Hair follicle dermal papilla cell (primary cell): ENCODE results near the gene MMP23B. TPM values are rescaled to one million over a fixed set of nuclear protein-coding genes. Genes with fewer than 3 reads are reported as not detected.

Experiments
- total RNA-seq: library from RNA; depleted of rRNA; stranded (reverse); fragments of >200 nt; gene quantifications from 2 replicates; pipeline ENCODE4 v1.2.3, GENCODE V29; 2012

Gene MMP23B
- 0.24 and 0.49 TPM in 2 replicates for total RNA-seq

DNA sequence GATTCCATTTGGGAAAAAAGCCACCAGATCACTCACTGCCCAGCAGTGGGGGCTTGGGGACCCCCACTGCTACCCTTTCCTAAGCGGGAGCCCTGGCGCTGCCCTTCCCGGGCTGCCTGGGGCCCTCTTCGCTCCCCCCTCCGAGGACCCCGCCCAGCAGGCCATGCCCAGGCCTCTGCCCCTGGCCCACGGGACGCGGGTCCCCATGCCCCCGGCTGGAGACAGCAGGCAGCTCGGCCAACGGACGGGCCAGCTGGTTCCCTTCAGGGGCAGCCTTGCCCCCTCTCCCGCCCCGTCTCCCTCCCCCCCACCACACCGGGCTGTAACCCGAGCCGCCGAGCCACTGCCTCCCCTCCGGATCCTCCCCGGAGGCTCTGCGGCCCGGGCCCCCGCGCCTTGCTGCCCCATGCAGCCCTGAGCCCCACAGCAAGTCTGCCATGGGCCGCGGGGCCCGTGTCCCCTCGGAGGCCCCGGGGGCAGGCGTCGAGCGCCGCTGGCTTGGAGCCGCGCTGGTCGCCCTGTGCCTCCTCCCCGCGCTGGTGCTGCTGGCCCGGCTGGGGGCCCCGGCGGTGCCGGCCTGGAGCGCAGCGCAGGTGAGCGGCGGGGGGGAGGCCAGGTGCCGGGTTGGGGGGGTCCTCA is at the start of gene MMP23B:
MMP23B (plus strand) TSS at position 392 of the 639 bp plus-strand sequence; CDS start at position 438, 46 bp downstream.

GRCh38 chr1:1599935-1600860 is 31.8 kb upstream of the MMP23B start, which contains the start of gene FNDC10:
Gene FNDC10, minus strand, starts transcription at chr1:1600135. Its CDS starts 120 bp downstream, at chr1:1600015.

GRCh38 chr1:1615256-1616044 is 16.5 kb upstream of the MMP23B start, which contains the start of gene MIB2:
Gene MIB2, plus strand, starts transcription at chr1:1615500. Its CDS starts 7,953 bp downstream, at chr1:1623453.

DNA sequence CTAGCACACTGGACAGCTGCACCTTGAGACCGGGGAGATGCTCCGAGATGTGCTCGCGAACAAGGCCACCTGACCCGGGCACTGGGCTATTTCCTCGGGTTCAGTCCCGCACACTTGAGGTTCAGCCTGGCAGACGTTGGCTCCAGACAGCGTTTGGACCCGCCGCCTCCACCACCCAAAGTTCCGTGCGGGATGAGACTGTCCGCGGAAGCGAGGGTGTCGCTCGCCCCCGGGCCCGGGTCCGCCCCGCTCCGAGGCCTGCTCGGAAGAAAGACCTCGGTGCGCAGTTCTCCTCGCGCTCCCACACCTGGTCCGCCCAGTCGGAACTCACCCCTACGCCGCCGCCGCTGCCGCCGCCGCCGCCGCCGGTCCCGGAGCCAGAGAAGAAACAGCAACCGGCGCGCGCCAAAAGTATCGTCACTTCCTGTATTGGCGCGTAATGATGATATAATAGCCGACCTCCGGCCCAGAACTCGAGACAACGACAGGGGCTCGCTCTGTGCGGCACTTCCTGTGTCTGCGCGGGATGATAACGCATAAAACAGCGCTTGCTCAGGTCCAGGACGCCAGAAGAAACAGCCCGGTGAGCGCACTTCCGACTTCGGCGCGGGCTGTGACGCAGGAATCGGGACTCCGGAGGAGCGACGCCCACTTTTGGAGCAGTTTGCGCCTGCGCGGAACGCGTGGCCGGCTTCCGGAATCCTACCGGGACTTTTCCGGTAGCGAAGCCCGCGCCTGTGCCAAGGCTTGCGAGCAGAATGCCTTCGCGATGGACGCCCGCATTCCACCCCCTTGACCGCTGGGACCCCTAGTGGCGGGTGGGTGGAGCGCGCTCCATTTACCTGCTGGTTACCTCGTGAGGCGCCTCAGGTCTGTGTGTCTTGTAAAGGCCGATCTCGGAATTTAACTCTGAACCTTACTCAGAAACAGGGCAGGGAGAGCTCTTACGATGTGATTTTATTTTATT is 26.9 kb downstream of the MMP23B start, which contains the start of gene CDK11B:
CDK11B (minus strand) TSS at position 422 of the 967 bp plus-strand sequence. CDS start 1,519 bp downstream, outside the sequence.

Other genes starting within 250 kb of the MMP23B start
- gene CCNL2, start 232.8 kb upstream of the MMP23B start, total RNA-seq = 126 and 152 TPM in 2 replicates
- gene MRPL20, start 224.9 kb upstream of the MMP23B start, total RNA-seq = 47.4 and 54.9 TPM in 2 replicates
- 0.81 and 0.85 TPM in 2 replicates for gene ANKRD65, start 210.9 kb upstream of the MMP23B start, total RNA-seq
- 2.4 and 3.4 TPM in 2 replicates for gene VWA1, start 196.5 kb upstream of the MMP23B start, total RNA-seq
- under 0.01 TPM in 2 replicates for gene ATAD3C, start 182.5 kb upstream of the MMP23B start, total RNA-seq
- 12.8 and 18.0 TPM in 2 replicates for gene ATAD3B, start 160.4 kb upstream of the MMP23B start, total RNA-seq
- gene ATAD3A, start 120.0 kb upstream of the MMP23B start, total RNA-seq = 26.9 and 27.2 TPM in 2 replicates
- gene TMEM240, start 91.5 kb upstream of the MMP23B start, total RNA-seq = 4.7 and 6.7 TPM in 2 replicates
- 75.3 and 79.8 TPM in 2 replicates for gene SSU72, start 57.3 kb upstream of the MMP23B start, total RNA-seq
- 2.4 and 2.6 TPM in 2 replicates for gene FNDC10, start 32.0 kb upstream of the MMP23B start, total RNA-seq
- 57.0 and 72.5 TPM in 2 replicates for gene MIB2, start 16.7 kb upstream of the MMP23B start, total RNA-seq
- gene CDK11B, start 26.8 kb downstream of the MMP23B start, total RNA-seq = 5.6 and 7.0 TPM in 2 replicates
- gene SLC35E2B, start 60.6 kb downstream of the MMP23B start, total RNA-seq = 50.2 and 65.4 TPM in 2 replicates
- 12.5 and 16.9 TPM in 2 replicates for gene CDK11A, start 92.2 kb downstream of the MMP23B start, total RNA-seq
- 77.8 and 86.5 TPM in 2 replicates for gene NADK, start 146.3 kb downstream of the MMP23B start, total RNA-seq